Karpas-422 (cell line): ENCODE results near the gene CNIH1. TPM values are rescaled to one million over a fixed set of nuclear protein-coding genes. Genes with fewer than 3 reads are reported as not detected.
"Not testable (repeated sequence)": the region's sequence is repeated elsewhere in the genome, so short reads cannot be mapped to it uniquely, and the experiment has no call there.

Experiments
- DNase-seq: peaks from one replicate; pipeline ENCODE4 v3.0.0-alpha.2; 2015
- H2AFZ ChIP-seq: fragments of 200-600 bp; sonication (generic); 2 replicates; pipeline ENCODE4 v1.6.1; 2014; ENCODE audit warnings: antibody characterized with exemption, low read length, mixed read lengths
- H3K27ac ChIP-seq: fragments of 200-600 bp; sonication (generic); 2 replicates; pipeline ENCODE4 v1.5.1; 2014; ENCODE audit warnings: mild to moderate bottlenecking, low read length, moderate library complexity
- H3K27me3 ChIP-seq: fragments of 200-600 bp; sonication (generic); 2 replicates; pipeline ENCODE4 v1.6.1; 2014; ENCODE audit warnings: low read length, mixed read lengths
- H3K36me3 ChIP-seq: fragments of 200-600 bp; sonication (generic); 2 replicates; pipeline ENCODE4 v1.6.1; 2014; ENCODE audit warnings: low read length, mixed read lengths; ENCODE audit not compliant: insufficient read depth
- H3K4me1 ChIP-seq: fragments of 200-600 bp; sonication (generic); 2 replicates; pipeline ENCODE4 v1.6.1; 2014; ENCODE audit warnings: mild to moderate bottlenecking, low read length, mixed read lengths
- H3K4me2 ChIP-seq: fragments of 200-600 bp; sonication (generic); 2 replicates; pipeline ENCODE4 v1.6.1; 2014; ENCODE audit warnings: low read length, low read depth, mild to moderate bottlenecking; ENCODE audit not compliant: poor library complexity, severe bottlenecking
- H3K4me3 ChIP-seq: fragments of 200-600 bp; sonication (generic); 2 replicates; pipeline ENCODE4 v1.5.1; 2014; ENCODE audit warnings: mild to moderate bottlenecking, antibody characterized with exemption, low read length, mixed read lengths
- H3K79me2 ChIP-seq: fragments of 200-600 bp; sonication (generic); 2 replicates; pipeline ENCODE4 v1.6.1; 2014; ENCODE audit warnings: mild to moderate bottlenecking, low read length, mixed read lengths
- H3K9ac ChIP-seq: fragments of 200-600 bp; sonication (generic); 2 replicates; pipeline ENCODE4 v1.6.0; 2014; ENCODE audit warnings: low read length
- H3K9me2 ChIP-seq: fragments of 200-600 bp; sonication (generic), shearing (Covaris generic); replicated peaks from 2 replicates; pipeline ENCODE4 v1.6.0; 2014; ENCODE audit warnings: mild to moderate bottlenecking, low read length, moderate library complexity; ENCODE audit not compliant: insufficient read depth
- H3K9me3 ChIP-seq: fragments of 300-700, 200-600 bp; sonication (generic); 2 replicates; pipeline ENCODE4 v1.6.1; 2014; ENCODE audit warnings: low read length, mixed read lengths
- H4K20me1 ChIP-seq: fragments of 200-600 bp; sonication (generic); 2 replicates; pipeline ENCODE4 v1.6.1; 2014; ENCODE audit warnings: mild to moderate bottlenecking, antibody characterized with exemption, low read length, low read depth; ENCODE audit not compliant: insufficient read depth
- total RNA-seq: library from RNA; depleted of rRNA; stranded (reverse); fragments of >200 nt; shearing (Covaris generic); gene quantifications from 2 replicates; pipeline ENCODE4 v1.2.3, GENCODE V29; 2014; ENCODE audit warnings: low replicate concordance

Gene CNIH1
- total RNA-seq, 1 experiment from 2014 or later: 576 TPM

DNA sequence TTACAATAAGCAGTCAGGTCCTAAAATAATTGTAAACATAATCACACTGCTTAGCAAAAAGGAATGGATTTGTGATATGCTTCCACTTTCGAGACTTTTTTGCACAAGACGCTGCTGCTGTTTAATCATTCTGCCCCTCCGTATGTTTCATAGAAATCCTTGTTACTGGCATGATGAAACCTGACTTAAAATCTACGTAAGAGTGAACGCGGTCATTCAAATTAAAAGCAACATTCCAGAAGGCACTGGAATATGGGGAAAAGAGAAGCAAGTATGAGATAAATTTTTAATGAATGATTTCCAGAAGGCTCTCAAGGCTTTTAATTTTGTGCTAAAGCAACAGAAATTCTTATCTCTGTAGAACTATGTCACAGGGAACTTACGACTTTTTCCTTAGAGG lies 1.1 kb downstream of the CNIH1 start:
- H3K4me3 ChIP-seq: peak overlapping the region; percentile 72
- peaks cover 58% of the 10 kb centered on the region for H3K79me2 ChIP-seq
- peak overlapping the region; percentile 83 for H3K4me2 ChIP-seq
- no peaks in the 10 kb centered on the region for H4K20me1 ChIP-seq
- H3K27me3 ChIP-seq: no peaks in the 10 kb centered on the region
- peak overlapping the region; percentile 81 for H3K9ac ChIP-seq
- H2AFZ ChIP-seq: no peak overlapping the region
- H3K27ac ChIP-seq: peak overlapping the region; percentile 74
- H3K9me2 ChIP-seq: no peaks in the 10 kb centered on the region
- peaks cover 61% of the 10 kb centered on the region for H3K4me1 ChIP-seq
- no peak for DNase-seq
- peaks cover 17% of the 10 kb centered on the region; the same call in 1 of the 2 replicates for H3K36me3 ChIP-seq
- H3K9me3 ChIP-seq: no peaks in the 10 kb centered on the region

DNA sequence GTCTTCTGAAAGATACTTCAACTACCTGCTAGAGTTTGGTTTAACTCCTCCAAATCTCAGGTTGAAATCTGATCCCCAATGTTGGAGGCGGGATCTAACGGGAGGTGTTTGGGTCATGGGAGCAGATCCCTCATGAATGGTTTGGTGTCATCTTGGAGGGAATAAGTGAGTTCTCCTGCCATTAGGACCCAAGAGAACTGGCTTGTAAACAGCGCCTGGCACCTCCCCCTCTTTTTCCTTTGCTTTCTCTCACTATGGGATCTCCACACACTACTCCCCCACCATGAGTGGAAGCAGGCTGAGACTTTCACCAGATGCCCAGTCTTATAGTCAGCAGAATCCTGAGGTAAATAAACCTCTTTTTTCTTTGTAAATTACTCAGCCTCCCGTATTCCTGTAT lies 2.5 kb downstream of the CNIH1 start:
- Histone ChIP-seq H3K9me2 (no peaks in the 10 kb centered on the region), H3K9me3 (no peaks in the 10 kb centered on the region), H3K27me3 (no peaks in the 10 kb centered on the region), H3K27ac (no peak overlapping the region), H3K36me3 (peaks cover 30% of the 10 kb centered on the region), H3K4me1 (peaks cover 74% of the 10 kb centered on the region), H4K20me1 (no peaks in the 10 kb centered on the region), H3K9ac (no peak overlapping the region), H3K4me3 (peak overlapping the region; percentile 72), H3K79me2 (peaks cover 71% of the 10 kb centered on the region), H3K4me2 (peak overlapping the region; percentile 83), H2AFZ (no peak overlapping the region)
- DNase-seq: no peak

DNA sequence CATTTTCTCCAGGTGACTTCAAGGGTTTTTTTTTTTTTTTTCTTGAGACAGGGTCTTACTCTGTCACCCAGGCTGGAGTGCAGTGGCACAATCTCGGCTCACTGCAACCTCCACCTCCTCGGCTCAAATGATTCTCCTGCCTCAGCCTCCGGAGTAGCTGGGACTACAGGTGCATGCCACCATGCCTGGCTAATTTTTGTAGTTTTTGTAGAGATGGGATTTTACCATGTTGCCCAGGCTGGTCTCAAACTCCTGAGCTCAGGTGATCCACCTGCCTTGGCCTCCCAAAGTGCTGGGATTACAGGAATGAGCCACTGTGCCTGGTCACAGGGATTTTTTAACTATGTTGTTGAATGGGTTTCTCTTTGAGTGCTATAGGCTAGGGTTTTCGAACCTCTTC lies 3.2 kb downstream of the CNIH1 start:
- H3K4me3 ChIP-seq: peak overlapping the region; percentile 72; the same call in 1 of the 2 replicates
- H3K36me3 ChIP-seq: peaks cover 38% of the 10 kb centered on the region
- peak overlapping the region; percentile 83 for H3K4me2 ChIP-seq
- not testable (repeated sequence) for DNase-seq, H4K20me1 ChIP-seq, H2AFZ ChIP-seq, H3K9me2 ChIP-seq, H3K27ac ChIP-seq, H3K9ac ChIP-seq, H3K9me3 ChIP-seq, H3K27me3 ChIP-seq
- H3K79me2 ChIP-seq: peaks cover 79% of the 10 kb centered on the region
- H3K4me1 ChIP-seq: peaks cover 81% of the 10 kb centered on the region

DNA sequence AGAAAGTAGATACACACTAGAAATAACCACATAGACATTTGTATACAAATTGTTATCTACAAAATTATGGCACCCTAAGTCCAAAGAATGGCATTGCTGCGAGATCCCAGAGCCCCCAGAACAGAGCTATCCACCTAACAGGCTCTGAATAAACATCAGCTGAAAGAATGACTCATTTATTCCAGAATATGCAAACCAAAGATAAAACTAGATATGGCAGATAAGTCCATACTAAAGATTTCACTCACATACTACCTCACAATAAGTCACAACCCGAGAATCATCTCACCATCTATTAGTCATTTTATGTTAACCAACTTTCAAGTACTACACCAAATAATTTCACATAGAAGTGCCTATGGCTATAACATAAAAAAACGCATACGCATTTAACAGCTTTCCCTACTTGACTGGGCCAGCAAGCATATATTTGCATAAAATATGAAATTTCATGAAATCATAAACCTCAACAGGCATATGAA lies 5.6 kb downstream of the CNIH1 start:
- Histone ChIP-seq H3K9ac (peak overlapping the region; percentile 19), H3K4me2 (peak overlapping the region; percentile 83), H3K9me2 (no peaks in the 10 kb centered on the region), H3K36me3 (peaks cover 58% of the 10 kb centered on the region), H2AFZ (no peak overlapping the region), H3K79me2 (peaks cover 100% of the 10 kb centered on the region), H3K4me3 (peak overlapping the region; percentile 25), H4K20me1 (peaks cover 8% of the 10 kb centered on the region; the same call in 1 of the 2 replicates), H3K27ac (peak overlapping the region; percentile 56), H3K4me1 (peaks cover 72% of the 10 kb centered on the region), H3K27me3 (no peaks in the 10 kb centered on the region), H3K9me3 (no peaks in the 10 kb centered on the region)
- peak; percentile 72 for DNase-seq

DNA sequence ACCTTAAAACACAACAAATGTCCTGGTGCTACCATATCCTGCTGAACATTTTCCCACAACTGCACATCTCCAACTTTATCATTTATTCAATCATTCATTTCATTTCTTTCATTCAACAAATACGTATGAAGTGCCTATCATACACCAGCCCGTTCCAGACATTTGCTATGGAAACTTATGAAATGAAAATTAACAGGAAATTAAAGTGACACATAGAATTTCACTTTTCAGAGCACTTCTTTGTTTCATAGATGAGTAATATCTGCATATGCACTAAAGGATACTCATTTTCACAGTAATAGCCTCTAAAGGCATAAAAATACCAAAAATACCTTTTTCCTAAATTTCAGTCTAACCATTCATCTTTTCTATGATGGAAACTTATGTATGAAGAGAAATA lies 12.6 kb downstream of the CNIH1 start:
- Histone ChIP-seq H3K79me2 (peaks cover 91% of the 10 kb centered on the region), H3K4me2 (peak overlapping the region; percentile 2), H2AFZ (no peak overlapping the region), H3K4me3 (no peak overlapping the region), H3K36me3 (peaks cover 92% of the 10 kb centered on the region), H3K27ac (peak overlapping the region; percentile 8; the same call in 1 of the 2 replicates), H3K4me1 (peaks cover 24% of the 10 kb centered on the region), H3K27me3 (no peaks in the 10 kb centered on the region), H3K9me3 (no peaks in the 10 kb centered on the region), H3K9me2 (no peaks in the 10 kb centered on the region), H3K9ac (no peak overlapping the region), H4K20me1 (peaks cover 13% of the 10 kb centered on the region)
- DNase-seq: no peak

DNA sequence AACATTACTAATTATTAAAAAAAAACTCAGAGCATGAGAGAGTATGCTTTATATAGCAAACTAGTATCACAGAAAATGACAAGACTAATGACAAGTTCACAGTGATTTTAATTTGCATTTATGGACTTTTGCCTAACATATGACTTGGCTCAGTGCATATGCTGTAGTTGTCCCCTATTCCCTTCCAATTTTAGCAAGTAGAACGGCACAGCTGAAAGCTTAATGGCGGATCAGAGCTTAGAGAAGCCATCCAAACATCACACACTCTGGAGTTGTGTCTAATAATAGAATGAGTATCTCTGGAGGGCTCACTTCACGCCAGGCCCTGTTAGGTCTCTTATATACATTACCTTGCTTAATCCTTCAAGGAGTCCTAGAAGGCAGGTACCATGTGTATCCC lies 13.3 kb downstream of the CNIH1 start:
- Histone ChIP-seq H3K27me3 (no peaks in the 10 kb centered on the region), H3K36me3 (peaks cover 89% of the 10 kb centered on the region), H4K20me1 (peaks cover 7% of the 10 kb centered on the region; the same call in 1 of the 2 replicates), H3K79me2 (peaks cover 88% of the 10 kb centered on the region), H3K9me3 (no peaks in the 10 kb centered on the region), H2AFZ (no peak overlapping the region), H3K9me2 (no peaks in the 10 kb centered on the region), H3K27ac (peak overlapping the region; percentile 8; the same call in 1 of the 2 replicates), H3K4me1 (peaks cover 19% of the 10 kb centered on the region), H3K4me2 (peak overlapping the region; percentile 2), H3K9ac (no peak overlapping the region), H3K4me3 (no peak overlapping the region)
- DNase-seq: no peak

DNA sequence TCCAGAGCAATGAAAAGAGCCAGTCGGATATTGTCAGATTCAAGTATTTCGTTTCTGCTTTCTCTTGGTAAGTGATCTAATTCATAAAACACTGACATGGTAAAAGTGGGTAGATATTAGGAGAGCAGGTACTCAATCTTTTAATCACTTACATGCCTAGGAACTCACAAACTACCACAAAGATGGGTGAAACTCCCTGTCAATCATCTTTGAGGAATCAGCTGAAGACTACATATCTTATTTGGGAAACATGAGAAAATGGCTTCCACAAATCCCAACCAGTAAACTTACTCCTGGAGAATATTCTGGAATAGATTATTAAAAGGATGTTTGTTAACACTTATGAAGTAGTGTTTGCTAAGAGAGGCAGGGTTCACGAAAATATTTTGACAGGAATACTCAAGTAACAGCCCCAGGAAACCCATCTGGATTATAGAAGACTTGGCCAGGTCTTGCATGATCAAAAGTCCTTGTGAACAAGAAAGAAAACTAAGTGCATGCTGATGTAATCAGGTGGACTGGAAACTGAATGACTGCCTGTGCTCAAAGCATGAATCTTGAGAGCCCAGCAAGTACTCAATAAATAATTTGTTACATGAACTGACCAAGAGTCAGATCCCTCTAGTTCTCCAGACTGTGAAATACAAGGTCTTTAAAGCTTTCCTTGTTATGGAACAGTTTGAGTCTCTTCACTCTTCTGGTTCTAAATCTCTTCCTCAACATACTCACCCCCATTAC lies 15.5 kb downstream of the CNIH1 start:
- H3K9me2 ChIP-seq: no peaks in the 10 kb centered on the region
- peaks cover 6% of the 10 kb centered on the region; the same call in 1 of the 2 replicates for H4K20me1 ChIP-seq
- peaks cover 72% of the 10 kb centered on the region for H3K36me3 ChIP-seq
- H3K4me2 ChIP-seq: no peak overlapping the region
- H3K4me1 ChIP-seq: peaks cover 20% of the 10 kb centered on the region
- no peak for DNase-seq
- H3K9me3 ChIP-seq: no peaks in the 10 kb centered on the region
- H3K79me2 ChIP-seq: peaks cover 67% of the 10 kb centered on the region
- no peaks in the 10 kb centered on the region for H3K27me3 ChIP-seq
- H3K4me3 ChIP-seq: no peak overlapping the region
- H3K9ac ChIP-seq: no peak overlapping the region
- no peak overlapping the region for H2AFZ ChIP-seq
- peak overlapping the region; percentile 1; the same call in 1 of the 2 replicates for H3K27ac ChIP-seq

DNA sequence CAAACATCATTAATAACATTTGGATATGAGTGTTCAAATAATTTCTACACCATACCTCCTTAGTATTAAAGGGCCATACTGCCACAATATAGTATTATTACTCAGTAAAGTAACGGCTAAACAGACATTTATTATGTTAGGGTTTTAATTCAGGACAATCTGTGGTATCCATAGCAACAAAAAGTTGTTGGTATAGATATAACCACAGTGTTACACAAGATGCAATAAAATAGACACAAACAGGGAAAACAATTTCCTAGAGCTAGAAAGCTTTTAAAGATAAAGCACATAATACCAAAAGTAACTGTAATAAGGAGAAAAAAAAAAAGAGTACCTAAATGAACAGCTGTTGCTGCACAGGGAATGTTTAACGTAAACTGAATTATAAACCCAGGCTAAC lies 16.1 kb downstream of the CNIH1 start:
- peaks cover 60% of the 10 kb centered on the region for H3K79me2 ChIP-seq
- no peak overlapping the region for H3K9ac ChIP-seq
- no peak overlapping the region for H3K27ac ChIP-seq
- no peaks in the 10 kb centered on the region for H3K9me2 ChIP-seq
- no peaks in the 10 kb centered on the region for H3K9me3 ChIP-seq
- H3K4me3 ChIP-seq: no peak overlapping the region
- peaks cover 67% of the 10 kb centered on the region for H3K36me3 ChIP-seq
- no peak for DNase-seq
- H3K4me2 ChIP-seq: no peak overlapping the region
- no peaks in the 10 kb centered on the region for H3K27me3 ChIP-seq
- peaks cover 6% of the 10 kb centered on the region; the same call in 1 of the 2 replicates for H4K20me1 ChIP-seq
- peaks cover 21% of the 10 kb centered on the region for H3K4me1 ChIP-seq
- no peak overlapping the region for H2AFZ ChIP-seq
